ENCODE results near the gene TBX15. TPM values are rescaled to one million over a fixed set of nuclear protein-coding genes. Genes with fewer than 3 reads are reported as not detected.

TBX15 gene
- total RNA-seq, 1 donor from 2014 or later, result 0.07 TPM

DNA sequence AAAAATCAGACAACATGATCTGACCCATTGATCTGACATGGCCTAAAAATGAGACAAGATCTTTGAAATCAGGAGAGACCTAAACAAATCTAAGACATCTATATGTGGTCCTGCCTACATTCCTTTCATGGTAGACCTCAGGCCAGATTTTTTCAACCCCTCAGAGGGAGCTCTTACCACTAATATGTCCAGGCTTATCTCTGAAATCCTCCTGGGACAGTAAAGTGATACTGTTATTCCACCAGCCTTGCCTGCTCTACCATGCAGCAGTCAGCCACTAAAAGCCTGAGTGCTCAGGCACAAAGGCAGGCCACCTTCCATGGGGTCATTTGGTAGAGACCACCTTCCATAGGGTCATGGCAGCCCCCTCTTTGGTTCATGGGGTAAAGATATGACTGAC, 126.9 kb downstream of the TBX15 start:
- H3K9me3 Mint-ChIP-seq (ENCODE audit: unreplicated experiment), result no peaks in the 10 kb centered on the region
- H3K27ac ChIP-seq (ENCODE audit: low read depth, low read length), result no peak overlapping the region
- H3K79me2 ChIP-seq (ENCODE audit: insufficient read depth, low read length), result no peaks in the 10 kb centered on the region
- no peak overlapping the region for H2AFZ ChIP-seq (ENCODE audit: low read depth, low read length)
- no peak overlapping the region for H3K27ac Mint-ChIP-seq (ENCODE audit: unreplicated experiment)
- H3K4me1 Mint-ChIP-seq (ENCODE audit: low read depth, unreplicated experiment), result peaks cover 16% of the 10 kb centered on the region
- no peaks in the 10 kb centered on the region for H3K27me3 ChIP-seq (ENCODE audit: insufficient read depth, low read length)
- no peak for DNase-seq (ENCODE audit: low read depth)
- no peak overlapping the region for H3K4me3 Mint-ChIP-seq (ENCODE audit: unreplicated experiment)
- no peaks in the 10 kb centered on the region for H3K36me3 ChIP-seq (ENCODE audit: insufficient read depth, low read length)
- no peak overlapping the region for H3K9ac ChIP-seq (ENCODE audit: low read length)
- H3K27me3 Mint-ChIP-seq (ENCODE audit: low read depth, unreplicated experiment), result peaks cover 2% of the 10 kb centered on the region
- no peak for TF ChIP-seq EZH2 (IDR thresholded peaks at IDR 0.05; ENCODE audit: insufficient read depth, low read length)
- TF ChIP-seq, protein P1, sequence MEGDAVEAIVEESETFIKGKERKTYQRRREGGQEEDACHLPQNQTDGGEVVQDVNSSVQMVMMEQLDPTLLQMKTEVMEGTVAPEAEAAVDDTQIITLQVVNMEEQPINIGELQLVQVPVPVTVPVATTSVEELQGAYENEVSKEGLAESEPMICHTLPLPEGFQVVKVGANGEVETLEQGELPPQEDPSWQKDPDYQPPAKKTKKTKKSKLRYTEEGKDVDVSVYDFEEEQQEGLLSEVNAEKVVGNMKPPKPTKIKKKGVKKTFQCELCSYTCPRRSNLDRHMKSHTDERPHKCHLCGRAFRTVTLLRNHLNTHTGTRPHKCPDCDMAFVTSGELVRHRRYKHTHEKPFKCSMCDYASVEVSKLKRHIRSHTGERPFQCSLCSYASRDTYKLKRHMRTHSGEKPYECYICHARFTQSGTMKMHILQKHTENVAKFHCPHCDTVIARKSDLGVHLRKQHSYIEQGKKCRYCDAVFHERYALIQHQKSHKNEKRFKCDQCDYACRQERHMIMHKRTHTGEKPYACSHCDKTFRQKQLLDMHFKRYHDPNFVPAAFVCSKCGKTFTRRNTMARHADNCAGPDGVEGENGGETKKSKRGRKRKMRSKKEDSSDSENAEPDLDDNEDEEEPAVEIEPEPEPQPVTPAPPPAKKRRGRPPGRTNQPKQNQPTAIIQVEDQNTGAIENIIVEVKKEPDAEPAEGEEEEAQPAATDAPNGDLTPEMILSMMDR (IDR thresholded peaks at IDR 0.05; ENCODE audit: insufficient read depth, low read depth, low read length), result no peak
- no peaks in the 10 kb centered on the region for H4K20me1 ChIP-seq (ENCODE audit: insufficient read depth, low read length)
- H3K9me3 ChIP-seq (ENCODE audit: insufficient read depth, low read depth, low read length), result no peaks in the 10 kb centered on the region
- no peak for FAIRE-seq
- no peak overlapping the region for H3K4me2 ChIP-seq (ENCODE audit: low read length)
- H3K4me1 ChIP-seq (ENCODE audit: insufficient read depth, low read length), result no peaks in the 10 kb centered on the region
- H3K4me3 ChIP-seq (ENCODE audit: insufficient read depth, low read depth, low read length), result no peak overlapping the region
- H3K36me3 Mint-ChIP-seq (ENCODE audit: low read depth, unreplicated experiment), result no peaks in the 10 kb centered on the region

DNA sequence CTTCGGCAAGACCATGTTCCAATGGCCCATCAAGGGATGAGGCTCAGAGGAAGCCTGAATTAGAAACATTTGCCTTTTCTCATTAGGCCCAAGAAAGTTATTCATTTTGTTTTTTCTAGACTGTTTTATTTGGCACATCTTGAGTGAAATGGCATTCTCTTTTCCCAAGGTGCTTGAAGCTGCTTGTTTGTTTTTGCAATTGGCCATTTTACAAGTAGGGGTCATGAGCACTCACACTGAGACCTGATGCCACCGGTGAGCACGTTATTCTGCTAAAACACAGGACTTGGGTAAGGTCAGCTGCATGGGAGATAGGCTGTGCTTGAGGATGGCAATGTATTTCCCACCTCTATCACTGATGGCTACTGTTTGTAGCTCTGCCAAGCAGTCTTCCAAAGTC, 128.1 kb downstream of the TBX15 start:
- Mint-ChIP-seq H3K27ac (ENCODE audit: unreplicated experiment) (no peak overlapping the region), H3K36me3 (ENCODE audit: low read depth, unreplicated experiment) (no peaks in the 10 kb centered on the region), H3K4me3 (ENCODE audit: unreplicated experiment) (no peak overlapping the region), H3K27me3 (ENCODE audit: low read depth, unreplicated experiment) (peaks cover 2% of the 10 kb centered on the region), H3K4me1 (ENCODE audit: low read depth, unreplicated experiment) (peaks cover 16% of the 10 kb centered on the region), H3K9me3 (ENCODE audit: unreplicated experiment) (no peaks in the 10 kb centered on the region)
- Histone ChIP-seq H4K20me1 (ENCODE audit: insufficient read depth, low read length) (no peaks in the 10 kb centered on the region), H3K27me3 (ENCODE audit: insufficient read depth, low read length) (no peaks in the 10 kb centered on the region), H3K4me1 (ENCODE audit: insufficient read depth, low read length) (no peaks in the 10 kb centered on the region), H3K79me2 (ENCODE audit: insufficient read depth, low read length) (no peaks in the 10 kb centered on the region), H3K4me2 (ENCODE audit: low read length) (no peak overlapping the region), H3K9ac (ENCODE audit: low read length) (no peak overlapping the region), H3K27ac (ENCODE audit: low read depth, low read length) (no peak overlapping the region), H3K36me3 (ENCODE audit: insufficient read depth, low read length) (no peaks in the 10 kb centered on the region), H3K9me3 (ENCODE audit: insufficient read depth, low read depth, low read length) (no peaks in the 10 kb centered on the region), H3K4me3 (ENCODE audit: insufficient read depth, low read depth, low read length) (no peak overlapping the region), H2AFZ (ENCODE audit: low read depth, low read length) (no peak overlapping the region)
- TF ChIP-seq, protein P1 (IDR thresholded peaks at IDR 0.05; ENCODE audit: insufficient read depth, low read depth, low read length), result no peak
- TF ChIP-seq EZH2 (IDR thresholded peaks at IDR 0.05; ENCODE audit: insufficient read depth, low read length), result no peak
- no peak for DNase-seq (ENCODE audit: low read depth)
- no peak for FAIRE-seq

DNA sequence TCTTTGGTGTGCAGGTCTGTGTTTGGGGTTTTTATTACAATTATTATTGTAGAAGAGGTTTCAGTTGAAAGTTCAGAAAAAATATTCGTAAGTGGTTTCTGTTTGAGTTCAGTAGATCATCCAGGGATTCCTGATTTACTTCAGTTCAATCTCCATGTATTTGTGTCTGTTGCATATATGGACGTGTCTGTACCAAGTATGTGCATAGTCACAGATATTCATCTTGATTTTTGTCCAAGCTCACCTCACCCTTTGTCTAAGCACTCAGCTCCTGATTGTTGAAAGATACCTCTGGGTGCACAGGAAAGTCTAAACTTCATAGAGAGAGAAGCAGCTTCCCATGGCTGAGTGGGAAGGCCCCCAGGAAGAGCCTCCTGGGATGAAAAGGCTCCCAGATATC, 141.7 kb downstream of the TBX15 start:
- Histone ChIP-seq H3K9ac (ENCODE audit: low read length) (no peak overlapping the region), H3K27me3 (ENCODE audit: insufficient read depth, low read length) (no peaks in the 10 kb centered on the region), H3K9me3 (ENCODE audit: insufficient read depth, low read depth, low read length) (peaks cover 6% of the 10 kb centered on the region), H3K27ac (ENCODE audit: low read depth, low read length) (no peak overlapping the region), H3K4me1 (ENCODE audit: insufficient read depth, low read length) (no peaks in the 10 kb centered on the region), H3K4me2 (ENCODE audit: low read length) (no peak overlapping the region), H3K79me2 (ENCODE audit: insufficient read depth, low read length) (no peaks in the 10 kb centered on the region), H3K36me3 (ENCODE audit: insufficient read depth, low read length) (no peaks in the 10 kb centered on the region), H3K4me3 (ENCODE audit: insufficient read depth, low read depth, low read length) (no peak overlapping the region), H2AFZ (ENCODE audit: low read depth, low read length) (no peak overlapping the region), H4K20me1 (ENCODE audit: insufficient read depth, low read length) (no peaks in the 10 kb centered on the region)
- Mint-ChIP-seq H3K27ac (ENCODE audit: unreplicated experiment) (no peak overlapping the region), H3K4me3 (ENCODE audit: unreplicated experiment) (no peak overlapping the region), H3K4me1 (ENCODE audit: low read depth, unreplicated experiment) (no peaks in the 10 kb centered on the region), H3K9me3 (ENCODE audit: unreplicated experiment) (no peaks in the 10 kb centered on the region), H3K27me3 (ENCODE audit: low read depth, unreplicated experiment) (no peaks in the 10 kb centered on the region), H3K36me3 (ENCODE audit: low read depth, unreplicated experiment) (no peaks in the 10 kb centered on the region)
- TF ChIP-seq, protein P1 (IDR thresholded peaks at IDR 0.05; ENCODE audit: insufficient read depth, low read depth, low read length), result no peak
- no peak for TF ChIP-seq EZH2 (IDR thresholded peaks at IDR 0.05; ENCODE audit: insufficient read depth, low read length)
- FAIRE-seq (no peak), DNase-seq (ENCODE audit: low read depth) (no peak)

Data from astrocyte (in vitro differentiated cells and primary cell).